ENCODE results near the gene PSMC1.

Gene PSMC1

DNA sequence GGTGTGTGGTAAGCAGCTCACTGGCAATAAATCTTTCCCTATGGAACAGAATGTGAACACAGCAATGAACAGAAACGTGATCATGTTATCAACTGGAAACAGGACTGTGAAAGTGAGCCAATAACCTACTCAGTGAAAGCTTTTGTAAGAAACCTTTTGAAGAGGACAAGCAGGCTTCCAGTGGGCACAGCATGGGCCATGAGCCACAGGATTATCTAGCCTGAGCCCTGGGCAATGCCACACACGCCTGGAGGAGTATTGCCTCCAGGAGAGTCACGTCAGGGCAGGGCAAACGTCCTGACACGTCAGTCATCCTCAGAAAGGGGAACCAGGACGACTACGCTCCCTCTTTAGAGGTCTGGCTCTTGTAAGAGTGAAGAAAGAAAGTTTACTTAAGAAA is 43.1 kb downstream of the PSMC1 start:
- Histone ChIP-seq H2AFZ (ENCODE audit: low read depth, low read length) (no peak overlapping the region), H3K36me3 (ENCODE audit: insufficient read depth, low read length) (peaks cover 59% of the 10 kb centered on the region), H3K4me1 (ENCODE audit: insufficient read depth, low read length) (no peaks in the 10 kb centered on the region), H3K4me3 (ENCODE audit: low read length) (no peak overlapping the region), H3K9me3 (ENCODE audit: low read length) (no peaks in the 10 kb centered on the region), H3K27me3 (ENCODE audit: insufficient read depth, low read length) (no peaks in the 10 kb centered on the region)

DNA sequence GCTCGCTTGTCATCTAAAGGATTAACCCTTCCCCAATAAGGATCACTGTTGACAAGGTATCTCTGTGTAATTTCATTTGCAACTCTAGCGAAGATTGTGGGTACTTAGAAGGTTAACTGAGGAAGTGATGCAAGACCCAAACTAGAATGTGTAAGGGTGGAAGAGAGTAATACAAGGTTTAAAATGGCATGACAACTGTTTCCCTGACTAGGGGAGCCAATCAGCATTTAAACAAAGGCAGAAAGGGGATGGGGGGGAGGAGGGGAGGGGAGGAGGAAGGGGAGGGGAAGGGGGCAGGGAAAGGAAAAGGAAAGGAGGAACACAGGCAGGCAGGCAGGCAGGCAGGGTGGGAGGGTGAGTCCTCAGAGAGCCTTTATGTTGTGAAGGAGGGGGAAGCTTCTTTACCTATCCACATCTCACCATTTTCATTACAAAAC is 44.3 kb downstream of the PSMC1 start:
- Histone ChIP-seq H3K4me3 (ENCODE audit: low read length) (no peak overlapping the region), H3K36me3 (ENCODE audit: insufficient read depth, low read length) (peaks cover 60% of the 10 kb centered on the region), H3K27me3 (ENCODE audit: insufficient read depth, low read length) (no peaks in the 10 kb centered on the region), H3K9me3 (ENCODE audit: low read length) (no peaks in the 10 kb centered on the region), H3K4me1 (ENCODE audit: insufficient read depth, low read length) (no peaks in the 10 kb centered on the region), H2AFZ (ENCODE audit: low read depth, low read length) (no peak overlapping the region)

DNA sequence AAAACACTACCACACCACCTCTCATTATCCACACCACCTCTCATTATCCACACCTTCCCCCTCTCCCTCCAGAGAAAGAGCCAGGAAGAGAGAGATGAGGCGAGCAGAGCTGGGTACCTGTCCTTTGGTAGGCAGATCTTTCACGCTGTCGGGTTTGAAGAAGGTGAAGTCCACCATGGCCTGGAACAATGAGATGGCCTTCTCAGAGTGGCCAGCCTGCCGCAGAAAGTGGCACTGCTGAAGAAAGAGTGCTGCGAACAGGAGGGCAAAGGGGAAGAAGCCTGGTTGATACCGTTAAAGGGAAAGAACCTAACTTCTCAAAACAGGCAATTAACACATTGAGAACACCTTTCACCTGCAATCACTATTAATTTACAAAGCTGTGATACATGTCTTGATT is 44.8 kb downstream of the PSMC1 start:
- H3K4me3 ChIP-seq (ENCODE audit: low read length), result no peak overlapping the region
- H3K36me3 ChIP-seq (ENCODE audit: insufficient read depth, low read length), result peaks cover 56% of the 10 kb centered on the region
- no peaks in the 10 kb centered on the region for H3K27me3 ChIP-seq (ENCODE audit: insufficient read depth, low read length)
- no peak overlapping the region for H2AFZ ChIP-seq (ENCODE audit: low read depth, low read length)
- no peaks in the 10 kb centered on the region for H3K4me1 ChIP-seq (ENCODE audit: insufficient read depth, low read length)
- no peaks in the 10 kb centered on the region for H3K9me3 ChIP-seq (ENCODE audit: low read length)

DNA sequence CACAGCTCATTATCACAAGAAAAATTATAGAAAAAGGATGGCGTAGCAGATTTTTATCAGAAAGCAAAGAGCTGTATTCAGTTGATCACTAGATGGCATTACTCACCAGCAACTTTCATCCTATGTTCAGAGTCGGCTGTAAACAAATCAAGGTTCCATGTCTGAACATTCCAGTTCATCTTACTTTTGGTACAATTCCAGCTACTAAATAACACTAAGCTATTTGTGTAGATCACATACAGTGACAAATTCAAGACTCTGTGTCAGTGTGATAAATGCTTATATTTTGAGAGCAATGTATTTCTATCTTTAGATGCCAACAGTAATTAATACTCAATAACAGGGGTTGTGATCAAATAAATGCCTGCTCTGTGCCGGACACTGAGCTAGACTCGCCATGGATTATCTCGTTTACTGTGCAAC is 45.3 kb downstream of the PSMC1 start:
- no peak overlapping the region for H2AFZ ChIP-seq (ENCODE audit: low read depth, low read length)
- peaks cover 52% of the 10 kb centered on the region for H3K36me3 ChIP-seq (ENCODE audit: insufficient read depth, low read length)

DNA sequence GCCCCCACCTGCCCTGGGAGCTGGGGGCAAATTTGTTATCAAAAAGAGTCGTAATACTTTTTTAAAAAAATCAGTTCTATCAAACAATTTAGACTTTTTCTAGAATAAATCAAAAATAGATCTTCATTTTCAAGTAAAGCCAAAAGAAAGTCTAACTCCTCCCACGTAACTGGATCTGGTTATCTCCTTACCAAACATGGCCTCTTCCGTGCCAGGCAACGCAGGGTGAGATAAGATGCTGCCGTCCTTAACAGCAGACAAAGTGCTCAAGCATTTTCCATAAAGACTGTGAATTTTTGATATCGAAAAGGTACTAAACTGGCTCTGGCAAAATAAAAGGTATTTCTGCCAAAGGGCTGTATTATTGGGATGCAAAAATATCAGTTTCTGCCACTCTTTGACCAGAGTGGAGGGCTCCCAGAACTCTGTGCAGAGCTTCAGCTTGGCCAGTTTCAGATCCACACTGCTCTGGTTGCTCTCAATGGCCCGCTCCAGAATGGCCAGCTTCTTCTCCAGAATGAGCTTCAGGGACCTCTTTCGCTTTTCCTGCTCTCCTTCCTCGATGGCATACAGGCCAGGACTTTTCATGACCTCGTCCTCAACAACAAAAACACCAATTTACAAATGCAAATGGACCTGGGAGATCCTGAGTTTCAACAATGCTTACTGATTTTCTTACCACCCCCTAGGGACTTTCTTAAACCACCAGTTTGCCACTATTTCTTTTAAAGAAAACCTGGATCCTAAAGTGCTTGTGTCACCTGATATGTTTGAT is 46.4 kb downstream of the PSMC1 start:
- H3K9me3 ChIP-seq (ENCODE audit: low read length), result no peaks in the 10 kb centered on the region
- H3K27me3 ChIP-seq (ENCODE audit: insufficient read depth, low read length), result no peaks in the 10 kb centered on the region
- no peak overlapping the region for H2AFZ ChIP-seq (ENCODE audit: low read depth, low read length)
- no peaks in the 10 kb centered on the region for H3K4me1 ChIP-seq (ENCODE audit: insufficient read depth, low read length)
- H3K36me3 ChIP-seq (ENCODE audit: insufficient read depth, low read length), result peaks cover 48% of the 10 kb centered on the region
- no peak overlapping the region for H3K4me3 ChIP-seq (ENCODE audit: low read length)

More for the DNA sequence above, 45.3 kb downstream of the PSMC1 start:
- H3K27me3 ChIP-seq (ENCODE audit: insufficient read depth, low read length), result no peaks in the 10 kb centered on the region
- H3K4me3 ChIP-seq (ENCODE audit: low read length), result no peak overlapping the region
- no peaks in the 10 kb centered on the region for H3K9me3 ChIP-seq (ENCODE audit: low read length)
- no peaks in the 10 kb centered on the region for H3K4me1 ChIP-seq (ENCODE audit: insufficient read depth, low read length)

DNA sequence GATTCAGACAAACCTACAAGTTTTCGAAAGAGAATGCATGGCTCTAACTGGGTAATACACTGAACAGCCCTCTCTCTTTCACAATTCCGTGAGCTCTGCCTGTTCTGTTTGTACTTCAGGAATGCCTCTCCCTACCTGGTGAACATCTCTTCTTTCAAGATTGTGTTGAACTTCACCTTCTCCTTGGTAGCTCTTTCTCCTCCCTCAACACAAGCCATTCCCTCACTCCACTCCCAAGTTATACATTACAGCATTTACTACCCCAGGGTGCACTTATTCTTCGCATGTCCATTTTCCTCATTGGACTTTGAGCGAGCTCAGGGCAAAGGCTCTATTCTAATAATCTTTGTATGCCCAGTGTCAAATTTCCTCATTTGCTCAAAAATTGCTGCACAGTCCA is 47.1 kb downstream of the PSMC1 start:
- Histone ChIP-seq H3K4me1 (ENCODE audit: insufficient read depth, low read length) (no peaks in the 10 kb centered on the region), H3K4me3 (ENCODE audit: low read length) (no peak overlapping the region), H2AFZ (ENCODE audit: low read depth, low read length) (no peak overlapping the region)

DNA sequence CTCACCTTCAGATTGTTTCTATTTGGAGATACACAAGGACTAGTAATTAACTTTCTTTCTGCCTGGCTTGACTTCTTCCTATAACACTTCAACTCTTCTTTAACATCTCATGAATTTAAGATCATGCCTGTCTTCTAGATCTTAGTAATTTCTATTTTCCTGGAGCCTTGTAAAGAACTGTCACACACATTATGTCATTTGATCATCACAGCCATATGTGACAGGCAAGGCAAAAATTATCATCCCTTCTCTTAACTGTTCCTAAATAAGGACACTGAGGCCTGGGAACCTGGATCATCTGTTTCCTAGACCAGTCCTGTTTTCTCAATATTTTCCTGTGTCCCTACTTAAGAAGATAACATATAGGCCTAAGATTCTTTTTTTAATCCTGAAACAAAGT is 48.1 kb downstream of the PSMC1 start:
- Histone ChIP-seq H3K4me3 (ENCODE audit: low read length) (no peak overlapping the region), H3K36me3 (ENCODE audit: insufficient read depth, low read length) (peaks cover 45% of the 10 kb centered on the region), H3K4me1 (ENCODE audit: insufficient read depth, low read length) (no peaks in the 10 kb centered on the region), H2AFZ (ENCODE audit: low read depth, low read length) (no peak overlapping the region), H3K9me3 (ENCODE audit: low read length) (no peaks in the 10 kb centered on the region), H3K27me3 (ENCODE audit: insufficient read depth, low read length) (no peaks in the 10 kb centered on the region)

More for the DNA sequence above, 47.1 kb downstream of the PSMC1 start:
- no peaks in the 10 kb centered on the region for H3K27me3 ChIP-seq (ENCODE audit: insufficient read depth, low read length)
- no peaks in the 10 kb centered on the region for H3K9me3 ChIP-seq (ENCODE audit: low read length)
- peaks cover 45% of the 10 kb centered on the region for H3K36me3 ChIP-seq (ENCODE audit: insufficient read depth, low read length)

DNA sequence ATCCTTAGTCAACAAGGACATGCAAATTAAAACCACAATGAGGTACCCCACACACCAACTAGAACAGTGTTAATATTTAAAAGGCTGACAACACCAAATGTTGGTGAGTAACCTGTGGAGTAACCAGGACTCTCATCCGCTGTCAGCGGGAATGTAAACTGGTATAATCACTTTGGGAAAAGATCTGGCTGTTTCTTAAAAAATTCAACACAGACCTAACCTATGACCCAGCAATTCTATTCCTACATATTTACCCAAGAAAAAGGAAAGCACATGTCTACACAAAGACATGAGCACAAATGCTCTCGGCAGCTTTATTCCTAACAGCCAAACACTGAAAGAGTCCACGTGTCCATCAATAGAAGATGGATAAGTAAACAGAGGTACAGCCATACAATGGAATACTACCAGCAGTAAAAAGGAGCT is 48.8 kb downstream of the PSMC1 start:
- no peaks in the 10 kb centered on the region for H3K9me3 ChIP-seq (ENCODE audit: low read length)
- no peaks in the 10 kb centered on the region for H3K27me3 ChIP-seq (ENCODE audit: insufficient read depth, low read length)
- peaks cover 45% of the 10 kb centered on the region for H3K36me3 ChIP-seq (ENCODE audit: insufficient read depth, low read length)
- no peak overlapping the region for H2AFZ ChIP-seq (ENCODE audit: low read depth, low read length)
- no peaks in the 10 kb centered on the region for H3K4me1 ChIP-seq (ENCODE audit: insufficient read depth, low read length)
- no peak overlapping the region for H3K4me3 ChIP-seq (ENCODE audit: low read length)

DNA sequence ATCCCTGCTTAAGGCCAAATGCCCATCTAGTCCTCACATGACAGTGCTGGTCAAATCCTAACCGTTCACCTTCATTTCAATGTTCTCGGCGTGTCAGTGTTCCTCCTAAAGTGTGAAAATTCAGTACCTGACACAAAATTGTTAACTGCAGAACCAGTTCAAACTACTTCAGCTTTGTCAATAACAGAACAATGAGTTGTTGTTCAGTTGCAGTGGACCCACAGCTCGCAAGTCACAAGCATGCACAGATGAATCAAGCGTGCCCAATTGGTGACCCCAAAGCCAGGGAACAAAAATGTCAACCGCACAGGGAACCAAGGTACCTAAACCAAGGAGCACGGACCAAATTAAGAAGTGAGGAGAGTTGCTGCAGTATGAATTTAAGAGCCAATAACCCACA is 52.2 kb downstream of the PSMC1 start:
- no peaks in the 10 kb centered on the region for H3K9me3 ChIP-seq (ENCODE audit: low read length)
- no peaks in the 10 kb centered on the region for H3K27me3 ChIP-seq (ENCODE audit: insufficient read depth, low read length)
- no peak overlapping the region for H3K4me3 ChIP-seq (ENCODE audit: low read length)
- no peaks in the 10 kb centered on the region for H3K4me1 ChIP-seq (ENCODE audit: insufficient read depth, low read length)
- H3K36me3 ChIP-seq (ENCODE audit: insufficient read depth, low read length), result peaks cover 51% of the 10 kb centered on the region
- no peak overlapping the region for H2AFZ ChIP-seq (ENCODE audit: low read depth, low read length)

DNA sequence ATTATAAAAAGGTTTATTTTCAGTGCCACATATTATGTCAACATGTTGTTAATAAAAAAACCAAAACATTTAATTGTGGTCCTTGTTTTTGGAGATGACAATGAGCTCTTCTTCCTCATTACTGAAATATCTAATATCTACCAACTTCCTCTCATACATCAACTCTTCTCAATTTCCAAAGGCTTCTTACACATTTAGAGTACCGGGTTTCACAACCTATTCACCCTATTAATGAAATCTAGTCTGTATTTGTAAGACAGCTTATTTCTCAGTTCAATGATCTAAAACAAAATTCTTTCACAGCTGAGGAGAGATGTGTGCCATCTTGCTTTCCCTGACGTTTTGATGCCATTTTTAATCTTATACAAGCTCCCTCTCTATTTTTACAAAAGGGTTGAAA is 60.9 kb downstream of the PSMC1 start:
- no peaks in the 10 kb centered on the region for H3K4me1 ChIP-seq (ENCODE audit: insufficient read depth, low read length)
- peaks cover 36% of the 10 kb centered on the region for H3K36me3 ChIP-seq (ENCODE audit: insufficient read depth, low read length)
- no peak overlapping the region for H2AFZ ChIP-seq (ENCODE audit: low read depth, low read length)
- H3K4me3 ChIP-seq (ENCODE audit: low read length), result no peak overlapping the region
- peaks cover 4% of the 10 kb centered on the region for H3K9me3 ChIP-seq (ENCODE audit: low read length)
- H3K27me3 ChIP-seq (ENCODE audit: insufficient read depth, low read length), result no peaks in the 10 kb centered on the region

DNA sequence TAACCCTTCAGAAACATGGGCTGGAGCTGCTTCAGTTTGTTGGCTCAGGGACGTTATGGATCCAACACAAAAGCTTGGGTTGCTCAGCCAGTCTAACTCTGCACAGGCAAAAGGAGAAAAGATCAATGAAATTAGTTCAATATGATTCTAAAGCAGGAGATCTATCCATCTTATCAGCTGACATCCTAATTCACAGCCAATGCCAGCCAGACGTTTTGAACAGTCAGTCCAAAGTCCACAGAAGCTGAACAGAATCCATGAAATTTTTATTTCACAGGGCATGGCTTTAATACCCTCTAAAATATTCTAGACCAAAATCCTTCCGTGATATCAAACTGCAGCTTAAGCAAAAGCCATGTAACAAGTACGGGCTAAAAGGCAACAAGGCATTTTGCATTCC is 61.7 kb downstream of the PSMC1 start:
- Histone ChIP-seq H3K4me3 (ENCODE audit: low read length) (no peak overlapping the region), H3K9me3 (ENCODE audit: low read length) (peaks cover 4% of the 10 kb centered on the region), H3K36me3 (ENCODE audit: insufficient read depth, low read length) (peaks cover 30% of the 10 kb centered on the region), H2AFZ (ENCODE audit: low read depth, low read length) (no peak overlapping the region), H3K4me1 (ENCODE audit: insufficient read depth, low read length) (no peaks in the 10 kb centered on the region), H3K27me3 (ENCODE audit: insufficient read depth, low read length) (no peaks in the 10 kb centered on the region)

DNA sequence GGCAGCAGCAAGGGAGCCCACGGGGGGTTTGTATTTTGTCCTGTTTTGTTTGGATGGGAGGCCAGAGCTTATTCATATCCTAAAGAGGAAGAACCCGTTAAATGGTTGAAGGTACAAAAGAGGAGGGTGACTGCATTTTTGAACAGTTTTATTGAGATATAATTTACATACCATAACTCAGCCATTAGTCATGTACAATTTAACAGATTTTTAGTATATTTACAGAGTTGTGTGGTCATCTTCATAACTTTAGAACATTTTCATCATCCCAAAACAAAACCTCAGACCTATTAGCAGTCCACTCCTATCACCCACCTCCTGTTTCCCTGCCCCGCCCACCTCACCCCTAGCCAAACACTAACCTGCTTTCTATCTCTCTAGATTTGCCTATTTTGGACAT is 62.8 kb downstream of the PSMC1 start:
- Histone ChIP-seq H3K4me1 (ENCODE audit: insufficient read depth, low read length) (no peaks in the 10 kb centered on the region), H3K4me3 (ENCODE audit: low read length) (no peak overlapping the region), H3K36me3 (ENCODE audit: insufficient read depth, low read length) (peaks cover 26% of the 10 kb centered on the region), H3K9me3 (ENCODE audit: low read length) (peaks cover 4% of the 10 kb centered on the region), H3K27me3 (ENCODE audit: insufficient read depth, low read length) (no peaks in the 10 kb centered on the region), H2AFZ (ENCODE audit: low read depth, low read length) (no peak overlapping the region)

DNA sequence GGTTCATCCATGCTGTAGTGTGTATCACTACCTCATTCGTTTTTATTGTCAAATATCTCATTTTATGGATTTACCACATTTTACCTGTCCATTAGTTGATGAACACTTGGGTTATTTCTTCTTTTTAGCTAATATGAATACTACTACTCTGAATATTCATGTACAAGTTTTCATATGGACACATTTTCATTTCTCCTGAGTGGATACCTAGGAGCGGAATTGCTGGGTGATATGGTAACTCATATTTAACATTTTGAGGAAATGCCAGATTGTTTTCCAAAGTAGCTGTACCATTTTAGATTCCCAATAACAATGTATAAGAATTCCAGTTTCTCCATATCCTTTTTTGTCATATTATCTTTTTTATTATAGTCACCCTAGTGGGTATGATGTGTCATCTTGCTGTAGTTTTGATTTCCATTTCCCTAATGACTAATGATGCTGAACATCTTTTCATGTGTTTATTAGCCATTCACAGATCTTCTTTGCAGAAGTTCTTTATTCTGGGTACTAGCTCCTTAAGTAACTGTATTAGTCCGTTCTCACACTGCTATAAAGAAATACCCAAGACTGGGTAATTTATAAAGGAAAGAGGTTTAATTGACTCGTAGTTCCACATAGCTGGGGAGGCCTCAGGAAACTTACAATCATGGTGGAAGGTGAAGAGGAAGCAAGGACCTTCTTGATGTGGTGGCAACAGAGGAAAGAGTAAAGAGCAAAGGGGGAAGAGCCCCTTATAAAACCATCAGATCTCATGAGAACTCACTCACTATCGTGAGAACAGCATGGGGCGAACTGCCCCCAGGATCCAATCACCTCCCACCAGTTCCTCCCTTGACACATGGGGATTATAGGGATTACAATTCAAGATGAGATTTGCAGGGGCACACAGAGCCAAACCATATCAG is 63.5 kb downstream of the PSMC1 start:
- Histone ChIP-seq H2AFZ (ENCODE audit: low read depth, low read length) (no peak overlapping the region), H3K4me1 (ENCODE audit: insufficient read depth, low read length) (no peaks in the 10 kb centered on the region), H3K9me3 (ENCODE audit: low read length) (peaks cover 4% of the 10 kb centered on the region), H3K27me3 (ENCODE audit: insufficient read depth, low read length) (no peaks in the 10 kb centered on the region), H3K36me3 (ENCODE audit: insufficient read depth, low read length) (peaks cover 20% of the 10 kb centered on the region), H3K4me3 (ENCODE audit: low read length) (no peak overlapping the region)
